Neuron (in vitro differentiated cells): ENCODE measurements around the gene B3GNT9.

Source experiments
- H2AFZ ChIP-seq: one replicate; pipeline ENCODE4 v1.6.1; 2013; ENCODE audit warnings: low read depth, mild to moderate bottlenecking, inconsistent platforms, low read length, moderate library complexity
- H3K27me3 ChIP-seq: one replicate; pipeline ENCODE4 v1.6.1; 2013; ENCODE audit warnings: low read length; ENCODE audit not compliant: insufficient read depth
- H3K36me3 ChIP-seq: one replicate; pipeline ENCODE4 v1.6.1; 2013; ENCODE audit warnings: low read length; ENCODE audit not compliant: insufficient read depth
- H3K4me1 ChIP-seq: one replicate; pipeline ENCODE4 v1.6.1; 2013; ENCODE audit warnings: low read length; ENCODE audit not compliant: insufficient read depth
- H3K4me3 ChIP-seq: 2 replicates; pipeline ENCODE4 v1.5.1; 2013; ENCODE audit warnings: mild to moderate bottlenecking, low read length, moderate library complexity
- H3K9me3 ChIP-seq: one replicate; pipeline ENCODE4 v1.6.1; 2013; ENCODE audit warnings: low read length

The B3GNT9 gene

GRCh38 chr16:67183284-67183626 is 32.5 kb upstream of the B3GNT9 start:
- Histone ChIP-seq H3K27me3 (no peaks in the 10 kb centered on the region), H3K9me3 (no peaks in the 10 kb centered on the region), H3K4me3 (peak overlapping the region; percentile 59), H2AFZ (peak overlapping the region; percentile 91), H3K36me3 (peaks cover 8% of the 10 kb centered on the region), H3K4me1 (peaks cover 23% of the 10 kb centered on the region)

- Histone ChIP-seq H2AFZ (no peak overlapping the region), H3K27me3 (no peaks in the 10 kb centered on the region), H3K4me3 (peak overlapping the region; percentile 59)
Measured at GRCh38 chr16:67182288-67182687, 31.5 kb upstream of the B3GNT9 start.

GRCh38 chr16:67181346-67181745 is 30.5 kb upstream of the B3GNT9 start:
- Histone ChIP-seq H3K36me3 (peaks cover 8% of the 10 kb centered on the region), H3K4me3 (no peak overlapping the region), H3K27me3 (no peaks in the 10 kb centered on the region), H2AFZ (no peak overlapping the region), H3K4me1 (peaks cover 21% of the 10 kb centered on the region), H3K9me3 (no peaks in the 10 kb centered on the region)

More at GRCh38 chr16:67182288-67182687, 31.5 kb upstream of the B3GNT9 start:
- Histone ChIP-seq H3K4me1 (peaks cover 23% of the 10 kb centered on the region), H3K36me3 (peaks cover 8% of the 10 kb centered on the region), H3K9me3 (no peaks in the 10 kb centered on the region)

GRCh38 chr16:67180166-67180565 is 29.4 kb upstream of the B3GNT9 start:
- H3K4me1 ChIP-seq = peaks cover 20% of the 10 kb centered on the region
- no peaks in the 10 kb centered on the region for H3K9me3 ChIP-seq
- no peaks in the 10 kb centered on the region for H3K27me3 ChIP-seq
- H2AFZ ChIP-seq = no peak overlapping the region
- H3K4me3 ChIP-seq = no peak overlapping the region
- peaks cover 8% of the 10 kb centered on the region for H3K36me3 ChIP-seq

GRCh38 chr16:67179421-67180080 is 28.8 kb upstream of the B3GNT9 start:
- peaks cover 23% of the 10 kb centered on the region for H3K4me1 ChIP-seq
- no peaks in the 10 kb centered on the region for H3K27me3 ChIP-seq
- no peak overlapping the region for H3K4me3 ChIP-seq
- H3K9me3 ChIP-seq = no peaks in the 10 kb centered on the region
- no peak overlapping the region for H2AFZ ChIP-seq
- H3K36me3 ChIP-seq = peaks cover 8% of the 10 kb centered on the region

GRCh38 chr16:67177743-67178699 is 27.2 kb upstream of the B3GNT9 start:
- Histone ChIP-seq H3K4me3 (no peak overlapping the region), H3K9me3 (no peaks in the 10 kb centered on the region), H3K27me3 (no peaks in the 10 kb centered on the region), H2AFZ (no peak overlapping the region), H3K4me1 (peaks cover 24% of the 10 kb centered on the region), H3K36me3 (peaks cover 8% of the 10 kb centered on the region)

- Histone ChIP-seq H2AFZ (no peak overlapping the region), H3K4me3 (no peak overlapping the region), H3K4me1 (peaks cover 15% of the 10 kb centered on the region), H3K36me3 (peaks cover 8% of the 10 kb centered on the region), H3K27me3 (no peaks in the 10 kb centered on the region), H3K9me3 (no peaks in the 10 kb centered on the region)
Measured at GRCh38 chr16:67176662-67177061, 25.9 kb upstream of the B3GNT9 start.

- Histone ChIP-seq H3K4me1 (peaks cover 28% of the 10 kb centered on the region), H2AFZ (no peak overlapping the region), H3K4me3 (peak overlapping the region; percentile 18), H3K9me3 (no peaks in the 10 kb centered on the region), H3K36me3 (peaks cover 4% of the 10 kb centered on the region), H3K27me3 (peaks cover 2% of the 10 kb centered on the region)
Measured at GRCh38 chr16:67174706-67175231, 24.0 kb upstream of the B3GNT9 start.

GRCh38 chr16:67173808-67174705 is 23.3 kb upstream of the B3GNT9 start:
- H3K27me3 ChIP-seq = peaks cover 6% of the 10 kb centered on the region
- peaks cover 35% of the 10 kb centered on the region for H3K4me1 ChIP-seq
- H2AFZ ChIP-seq = no peak overlapping the region

GRCh38 chr16:67173323-67173722 is 22.5 kb upstream of the B3GNT9 start:
- Histone ChIP-seq H2AFZ (no peak overlapping the region), H3K36me3 (no peaks in the 10 kb centered on the region), H3K9me3 (no peaks in the 10 kb centered on the region), H3K27me3 (peaks cover 13% of the 10 kb centered on the region), H3K4me1 (peaks cover 35% of the 10 kb centered on the region), H3K4me3 (no peak overlapping the region)

More at GRCh38 chr16:67173808-67174705, 23.3 kb upstream of the B3GNT9 start:
- H3K4me3 ChIP-seq = peak overlapping the region; percentile 18
- no peaks in the 10 kb centered on the region for H3K36me3 ChIP-seq
- H3K9me3 ChIP-seq = no peaks in the 10 kb centered on the region

- Histone ChIP-seq H3K4me1 (peaks cover 35% of the 10 kb centered on the region), H3K9me3 (no peaks in the 10 kb centered on the region), H2AFZ (peak overlapping the region; percentile 52), H3K27me3 (peaks cover 36% of the 10 kb centered on the region), H3K4me3 (peak overlapping the region; percentile 52), H3K36me3 (no peaks in the 10 kb centered on the region)
Measured at GRCh38 chr16:67170949-67171649, 20.3 kb upstream of the B3GNT9 start.
